Measurements from ENCODE around the gene MID2.

The MID2 gene

GRCh38 chrX:107971636-107972035, 146.0 kb downstream of the MID2 start:
- in situ Hi-C loops (cut with HindIII; ENCODE audit: low sequenced_read_pairs), result no loop called here
- TF ChIP-seq CTCF (IDR thresholded peaks at IDR 0.05; ENCODE audit: low read depth, low read length, missing control alignments), result no peak
- H3K4me3 ChIP-seq (ENCODE audit: low read depth, low read length), result no peak overlapping the region
- no peak for DNase-seq (ENCODE audit: low read depth)

Measured in astrocyte of the cerebellum (primary cell).